Right lobe of liver (tissue), 4 donors: ENCODE data around the gene BHLHA15.

Experiments
- CTCF ChIP-seq, 4 donors: fragments of 200-600 bp in 3 of 4; fragments of 450-650 bp in 1 of 4; IDR thresholded peaks; one replicate each; pipeline versions ENCODE4 v1.5.1 to v1.8.0; 2016 to 2022; ENCODE audit warnings: antibody characterized with exemption in 4 of 4, mild to moderate bottlenecking in 2 of 4
- POLR2A ChIP-seq: fragments of 450-650 bp; IDR thresholded peaks from one replicate; pipeline ENCODE4 v1.6.1; 2017; ENCODE audit warnings: antibody characterized with exemption, mild to moderate bottlenecking
- donor health status: DM: no; HTN: no; CAD: no.
- donor health status: DM: no; HTN: no; CAD: no.
- donor health status: DM: no; HTN: yes; CAD: no.

DNA sequence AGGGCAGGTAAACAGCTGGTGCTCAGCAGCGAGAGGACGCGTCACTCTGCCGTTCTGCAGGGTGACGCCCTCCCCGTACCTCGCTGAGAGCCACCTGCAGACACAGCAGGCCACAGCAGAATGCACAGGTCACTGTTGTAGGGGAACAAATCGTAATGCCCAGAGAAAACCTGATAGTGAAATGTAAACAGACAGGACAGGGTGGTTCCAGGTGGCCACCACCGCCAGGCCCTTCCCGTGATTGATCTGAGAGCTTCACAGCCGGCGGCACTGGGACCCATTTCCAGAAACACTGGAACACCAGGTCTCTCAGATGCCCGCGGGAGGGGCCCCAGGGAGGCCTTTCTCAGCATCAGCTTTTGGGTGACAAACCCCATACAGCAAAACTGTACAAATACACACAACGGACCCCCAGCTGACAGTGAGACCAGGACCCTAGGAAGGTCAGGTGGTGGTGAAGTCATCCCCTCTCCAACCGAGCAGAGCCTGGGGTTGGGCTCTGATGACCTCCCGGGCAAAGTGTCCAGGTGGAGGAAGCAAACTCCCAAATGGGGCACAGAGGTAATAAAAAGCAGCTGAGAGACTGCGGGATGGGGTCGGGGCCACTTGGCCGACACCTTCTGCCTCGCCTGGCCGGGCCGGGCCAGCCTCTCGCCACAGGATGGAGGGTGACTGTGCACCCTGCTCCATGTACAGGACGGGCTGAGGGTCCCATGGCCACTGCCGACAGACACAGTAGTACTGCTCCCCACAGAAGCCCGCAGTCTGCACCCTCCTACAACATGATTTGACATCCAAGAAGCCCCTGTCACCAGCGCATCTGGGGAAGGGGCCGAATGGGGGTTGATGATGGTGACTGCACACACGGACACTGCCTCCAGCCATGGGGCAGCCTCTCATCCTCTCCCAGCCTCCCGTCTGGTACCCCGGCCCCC, 4.6 kb downstream of the BHLHA15 start:
- TF ChIP-seq CTCF (IDR thresholded peaks at IDR 0.05) (no peak), POLR2A (no peak)
